GM12878 (cell line): Measurements from ENCODE around the gene TSR1. TPM values are rescaled to one million over a fixed set of nuclear protein-coding genes. Genes with fewer than 3 reads are reported as not detected.

Source experiments
- ATAC-seq: fragments of 200-7000 bp; cut with Tn5 transposase; 3 replicates; pipeline ENCODE4 v1.9.1; 2020; ENCODE audit warnings: mild to moderate bottlenecking, moderate library complexity
- BruUV-seq: library from RNA; stranded (reverse); fragments of 400-500 nt; replicated peaks from 2 replicates; lab custom pipeline; 2021; lab: Mats Ljungman, UMichigan
- CTCF ChIA-PET: fragments of 300-600 bp; sonication (Branson Sonifier 250); formaldehyde crosslinking; extraction: SDS; loops from one replicate; lab custom pipeline; 2021; ENCODE audit warnings: inconsistent platforms; lab: Yijun Ruan, JAX
- POLR2A ChIA-PET: fragments of 350-600 bp; formaldehyde crosslinking; extraction: SDS; loops from one replicate; lab custom pipeline; 2021; ENCODE audit warnings: inconsistent platforms; lab: Charles Lee
- RAD21 ChIA-PET: fragments of 300-600 bp; sonication (Branson Sonifier 250); formaldehyde crosslinking; loops from one replicate; lab custom pipeline; 2023; ENCODE audit warnings: antibody characterized with exemption; ENCODE audit not compliant: unreplicated experiment; lab: Charles Lee
- SMC1A ChIA-PET: fragments of 300-600 bp; sonication (Branson Sonifier 250); formaldehyde crosslinking; loops from one replicate; lab custom pipeline; 2023; ENCODE audit not compliant: unreplicated experiment, uncharacterized antibody; lab: Charles Lee
- DNase-seq: peaks from one replicate; pipeline ENCODE4 v3.0.0-alpha.2; 2011; ENCODE audit warnings: low read depth, low spot score
- FAIRE-seq: peaks from 3 replicates; lab custom pipeline; 2011; peaks lifted over from hg19 to GRCh38; lab: Jason Lieb, UNC
- H2AFZ ChIP-seq: 2 replicates; pipeline ENCODE4 v1.6.0; 2011; ENCODE audit warnings: low read depth, low read length, control low read depth; ENCODE audit not compliant: control insufficient read depth
- H3K27ac ChIP-seq: 2 replicates; pipeline ENCODE4 v1.5.1; 2011; ENCODE audit warnings: control low read depth; ENCODE audit not compliant: control insufficient read depth, insufficient read depth
- H3K27me3 ChIP-seq, 2 experiments: replicated peaks in 1 of 2; 2 replicates each; pipeline versions ENCODE4 v1.6.0 to v1.6.1; 2011; ENCODE audit warnings: low read length in 1 of 2; ENCODE audit not compliant: control insufficient read depth in 2 of 2, insufficient read depth in 2 of 2
- H3K36me3 ChIP-seq, 2 experiments: 2 replicates each; pipeline ENCODE4 v1.5.1; 2011; ENCODE audit warnings: low read length in 1 of 2; ENCODE audit not compliant: control insufficient read depth in 2 of 2, insufficient read depth in 2 of 2
- H3K4me1 ChIP-seq: 2 replicates; pipeline ENCODE4 v1.6.1; 2011; ENCODE audit warnings: mild to moderate bottlenecking, low read length, moderate library complexity, mixed read lengths; ENCODE audit not compliant: control insufficient read depth, insufficient read depth
- H3K4me2 ChIP-seq: 2 replicates; pipeline ENCODE4 v1.6.0; 2011; ENCODE audit warnings: control low read depth; ENCODE audit not compliant: control insufficient read depth, insufficient read depth
- H3K4me3 ChIP-seq: fragments of 200-600 bp; sonication (generic); 2 replicates; pipeline ENCODE4 v1.5.1; 2016
- H3K79me2 ChIP-seq: 2 replicates; pipeline ENCODE4 v1.6.0; 2011; ENCODE audit warnings: low read length; ENCODE audit not compliant: control insufficient read depth, insufficient read depth
- H3K9ac ChIP-seq: 2 replicates; pipeline ENCODE4 v1.8.0; 2011; ENCODE audit warnings: low read length, control low read depth, mixed read lengths; ENCODE audit not compliant: control insufficient read depth, insufficient read depth
- H3K9me3 ChIP-seq: replicated peaks from 3 replicates; pipeline ENCODE4 v1.5.1; 2011; ENCODE audit warnings: mild to moderate bottlenecking, low read length; ENCODE audit not compliant: control insufficient read depth, insufficient read depth
- H4K20me1 ChIP-seq: 2 replicates; pipeline ENCODE4 v1.6.0; 2011; ENCODE audit not compliant: control insufficient read depth, insufficient read depth
- CBX5 ChIP-seq: sonication (generic); IDR thresholded peaks from 2 replicates; pipeline ENCODE4 v1.6.1; 2016; ENCODE audit warnings: low read depth, moderate library complexity, mild to moderate bottlenecking, inconsistent platforms
- CHD1 ChIP-seq: IDR thresholded peaks from 2 replicates; pipeline ENCODE4 v1.6.1; 2012; ENCODE audit warnings: low read depth, low read length, improper control_type of control experiment
- SMC3 ChIP-seq: IDR thresholded peaks from 2 replicates; pipeline ENCODE4 v1.6.1; 2011; ENCODE audit warnings: low read length, improper control_type of control experiment, borderline replicate concordance
- YBX1 ChIP-seq: fragments of 450-650 bp; IDR thresholded peaks from 2 replicates; pipeline ENCODE4 v1.6.1; 2016; ENCODE audit warnings: antibody characterized with exemption
- WGBS: methylation state at CpG from one replicate; pipeline ENCODE4 v1.1.6; 2016; ENCODE audit warnings: low lambda C conversion rate; ENCODE audit not compliant: insufficient replicate concordance, insufficient coverage; ENCODE audit errors: missing lambda C conversion rate; 5-methylcytosine and 5-hydroxymethylcytosine counted together
- in situ Hi-C: fragments of 300-500 bp; cut with MboI; formaldehyde crosslinking; loops from 9 replicates; pipeline ENCODE4 v1.14.3; 2018; ENCODE audit warnings: mixed read lengths
- intact Hi-C: fragments of 100-400 bp; cut with micrococcal nuclease; formaldehyde crosslinking; loops from one replicate; pipeline ENCODE4 v1.14.2; 2022; ENCODE audit not compliant: unreplicated experiment
- polyA plus RNA-seq, 11 experiments: library from polyadenylated mRNA; depleted of rRNA in 4 of 11; unstranded in 6 of 11; stranded (reverse) in 5 of 11; fragments of >200 nt; fragmentation: Nextera tagmentation in 4 of 11; fragmentation: Illumina TruSeq in 1 of 11; extraction: Ambion mirVana in 4 of 11; extraction: Trizol in 1 of 11; gene quantifications; 1 replicate in 1 of 11; 2 replicates in 10 of 11; pipeline versions ENCODE4 v1.2.1 to v1.2.3, GENCODE V29; 2011 to 2016; ENCODE audit warnings: inconsistent platforms in 2 of 11, missing spikeins in 2 of 11, low read depth in 1 of 11
- total RNA-seq, 4 experiments: library from RNA; depleted of rRNA in 3 of 4; stranded (reverse); fragments of >200 nt in 3 of 4; fragmentation: Illumina TruSeq in 1 of 4; extraction: Trizol in 1 of 4; gene quantifications; 2 replicates each; pipeline versions ENCODE4 v1.2.1 to v1.2.3, GENCODE V29; 2013 to 2021
- TF ChIP-seq, protein P1 (sequence below): fragments of 150-350 bp; IDR thresholded peaks from 2 replicates; pipeline ENCODE4 v1.6.1; 2014; ENCODE audit warnings: mild to moderate bottlenecking, low read depth, low read length

TSR1 gene
- total and polyA plus RNA-seq, 10 of the 15 experiments (the other 5 are each of a cell fraction or from before 2014, with no cell fraction given), result 14.7 to 100 (median 46.9) TPM

- 84% methylated on average over 26 of the region's 26 CpGs for WGBS
- no TSS peak for BruUV-seq
- no peak overlapping the region for H3K9ac ChIP-seq
- H2AFZ ChIP-seq, result no peak overlapping the region
- in situ Hi-C loops, result no loop called here
- ChIA-PET RAD21 (no interaction called here), POLR2A (no interaction called here), CTCF (interaction anchor here (1.0 to 1.2 kb wide), 2 partner anchors 11 to 19 kb away, joined by 3 to 4 read pairs; no protein-coding TSS in a partner anchor), SMC1A (interaction anchor here (1.2 kb wide), 1 partner anchor 18 kb away, joined by 3 read pairs; no protein-coding TSS in a partner anchor)
- TF ChIP-seq CBX5, result no peak
- TF ChIP-seq SMC3, result no peak
- TF ChIP-seq YBX1, result no peak
- TF ChIP-seq CHD1, result no peak
- TF ChIP-seq, protein P1, sequence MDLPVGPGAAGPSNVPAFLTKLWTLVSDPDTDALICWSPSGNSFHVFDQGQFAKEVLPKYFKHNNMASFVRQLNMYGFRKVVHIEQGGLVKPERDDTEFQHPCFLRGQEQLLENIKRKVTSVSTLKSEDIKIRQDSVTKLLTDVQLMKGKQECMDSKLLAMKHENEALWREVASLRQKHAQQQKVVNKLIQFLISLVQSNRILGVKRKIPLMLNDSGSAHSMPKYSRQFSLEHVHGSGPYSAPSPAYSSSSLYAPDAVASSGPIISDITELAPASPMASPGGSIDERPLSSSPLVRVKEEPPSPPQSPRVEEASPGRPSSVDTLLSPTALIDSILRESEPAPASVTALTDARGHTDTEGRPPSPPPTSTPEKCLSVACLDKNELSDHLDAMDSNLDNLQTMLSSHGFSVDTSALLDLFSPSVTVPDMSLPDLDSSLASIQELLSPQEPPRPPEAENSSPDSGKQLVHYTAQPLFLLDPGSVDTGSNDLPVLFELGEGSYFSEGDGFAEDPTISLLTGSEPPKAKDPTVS, result no peak
- intact Hi-C loops, result no loop called here
- no peaks in the 10 kb centered on the region for H3K27me3 ChIP-seq
- no peaks in the 10 kb centered on the region for H3K9me3 ChIP-seq
- FAIRE-seq (no peak), DNase-seq (no peak), ATAC-seq (no peak)
- H3K4me3 ChIP-seq, result no peak overlapping the region
- no peak overlapping the region for H3K4me2 ChIP-seq
- H3K4me1 ChIP-seq, result no peaks in the 10 kb centered on the region
- no peaks in the 10 kb centered on the region; a peak in 3 of 4 replicates for H3K36me3 ChIP-seq
- H4K20me1 ChIP-seq, result no peaks in the 10 kb centered on the region
- no peaks in the 10 kb centered on the region for H3K79me2 ChIP-seq
- H3K27ac ChIP-seq, result no peak overlapping the region
Measured at GRCh38 chr17:2363851-2364762, 27.9 kb upstream of the TSR1 start.
